NAMALWA (cell line): Measurements from ENCODE around the gene IL21R.
"Not testable (repeated sequence)": the region's sequence is repeated elsewhere in the genome, so short reads cannot be mapped to it uniquely, and the experiment has no call there.

Experiments
- DNase-seq: peaks from one replicate; pipeline ENCODE4 v3.0.0-alpha.2; 2015; ENCODE audit warnings: low spot score

Gene IL21R

DNA sequence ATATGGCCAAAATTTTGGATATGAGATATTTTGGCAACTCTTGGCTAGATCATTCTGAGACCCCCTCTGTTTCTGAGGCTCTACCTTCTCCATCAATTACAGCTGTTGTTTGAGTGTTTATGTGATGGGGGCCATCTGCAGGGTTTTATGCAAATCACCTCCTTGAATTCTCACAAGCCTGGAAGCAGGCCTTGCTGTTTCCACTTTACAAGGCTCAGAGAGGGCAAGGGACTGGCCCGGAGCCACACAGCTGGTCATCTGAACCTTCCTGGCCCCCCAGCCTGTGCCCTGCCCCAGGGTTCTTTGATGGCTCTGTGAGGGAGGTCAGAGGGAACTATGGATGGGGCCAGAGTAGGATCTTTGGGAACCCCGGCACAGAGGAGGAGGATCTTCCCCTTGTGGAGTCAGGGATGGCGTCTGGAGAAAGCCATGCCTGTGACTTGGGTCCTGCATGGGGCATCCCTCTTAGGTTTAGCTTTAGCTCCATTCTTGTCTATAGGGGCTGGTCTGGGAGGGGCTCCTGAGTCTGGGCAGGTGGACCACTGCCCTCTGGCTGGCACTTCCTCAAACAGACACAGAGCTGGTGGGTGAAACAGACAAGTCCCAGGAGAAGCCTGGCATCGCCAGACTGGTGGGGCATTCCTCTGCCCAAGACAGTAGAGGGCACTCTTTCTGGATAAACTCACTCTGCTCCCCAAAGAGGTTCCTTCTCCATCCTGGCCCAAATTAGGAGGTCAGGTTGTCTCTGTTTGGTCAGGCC, 26.2 kb downstream of the IL21R start:
- DNase-seq = peak; percentile 61

DNA sequence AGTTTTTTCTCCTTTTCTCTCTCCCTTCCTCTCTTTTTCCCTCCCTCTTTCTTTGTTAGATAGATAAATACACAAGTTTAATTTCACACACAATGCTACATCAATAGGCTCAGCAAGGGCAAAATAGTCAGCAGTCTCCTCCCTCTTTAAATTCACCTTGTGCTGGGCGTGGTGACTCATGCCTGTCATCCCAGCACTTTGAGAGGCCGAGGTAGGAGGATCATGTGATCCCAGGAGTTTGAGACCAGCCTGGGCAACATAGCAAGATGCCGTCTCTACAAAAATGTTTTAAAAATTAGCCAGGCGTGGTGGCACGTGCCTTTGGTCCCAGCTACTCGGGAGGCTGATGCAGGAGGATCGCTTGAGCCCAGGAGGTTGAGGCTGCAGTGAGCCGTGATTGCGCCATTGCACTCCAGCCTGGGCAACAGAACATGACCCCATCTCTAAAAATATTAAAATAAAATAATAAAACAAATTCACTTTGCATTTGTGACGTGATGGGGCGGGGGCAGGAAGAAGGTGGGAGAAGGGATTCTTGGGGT, 27.4 kb downstream of the IL21R start:
- DNase-seq = no peak

DNA sequence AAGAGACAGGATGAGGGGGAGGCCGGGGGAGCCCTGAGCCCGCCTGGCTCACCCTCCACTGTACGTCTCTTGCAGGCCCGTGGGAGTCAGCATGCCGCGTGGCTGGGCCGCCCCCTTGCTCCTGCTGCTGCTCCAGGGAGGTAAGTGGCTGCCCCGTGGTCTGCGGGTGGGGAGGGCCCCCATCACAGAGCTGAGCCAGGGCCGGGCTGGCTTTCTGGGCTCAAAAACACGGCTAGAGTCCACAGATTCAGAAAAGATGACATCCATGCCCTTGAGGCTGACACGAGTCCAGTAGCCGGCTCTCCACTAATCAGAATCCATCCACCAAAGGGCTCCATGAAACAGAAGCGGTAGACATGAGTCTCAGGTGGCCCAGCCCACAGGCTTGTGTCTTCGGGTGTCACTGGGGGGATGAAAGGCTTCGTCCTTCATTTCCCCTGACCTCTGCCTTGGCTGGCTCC, 28.0 kb downstream of the IL21R start:
- DNase-seq = no peak

DNA sequence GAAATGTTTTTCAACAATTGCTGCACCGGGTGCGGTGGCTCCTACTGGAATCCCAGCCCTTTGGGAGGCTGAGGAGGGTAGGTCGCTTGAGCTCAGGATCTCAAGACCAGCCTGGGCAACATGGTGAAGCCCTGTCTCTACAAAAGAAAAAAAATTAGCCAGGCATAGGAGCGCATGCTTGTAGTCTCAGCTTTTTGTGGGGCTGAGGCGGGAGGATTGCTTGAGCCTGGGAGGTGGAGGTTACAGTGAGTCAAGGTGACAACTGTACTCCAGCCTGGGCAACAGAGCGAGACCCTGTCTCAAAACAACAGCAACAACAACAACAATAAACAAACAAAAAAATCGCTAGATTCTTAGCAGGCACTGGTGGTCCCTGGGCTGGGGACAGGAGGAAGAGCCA, 28.5 kb downstream of the IL21R start:
- DNase-seq = no peak

DNA sequence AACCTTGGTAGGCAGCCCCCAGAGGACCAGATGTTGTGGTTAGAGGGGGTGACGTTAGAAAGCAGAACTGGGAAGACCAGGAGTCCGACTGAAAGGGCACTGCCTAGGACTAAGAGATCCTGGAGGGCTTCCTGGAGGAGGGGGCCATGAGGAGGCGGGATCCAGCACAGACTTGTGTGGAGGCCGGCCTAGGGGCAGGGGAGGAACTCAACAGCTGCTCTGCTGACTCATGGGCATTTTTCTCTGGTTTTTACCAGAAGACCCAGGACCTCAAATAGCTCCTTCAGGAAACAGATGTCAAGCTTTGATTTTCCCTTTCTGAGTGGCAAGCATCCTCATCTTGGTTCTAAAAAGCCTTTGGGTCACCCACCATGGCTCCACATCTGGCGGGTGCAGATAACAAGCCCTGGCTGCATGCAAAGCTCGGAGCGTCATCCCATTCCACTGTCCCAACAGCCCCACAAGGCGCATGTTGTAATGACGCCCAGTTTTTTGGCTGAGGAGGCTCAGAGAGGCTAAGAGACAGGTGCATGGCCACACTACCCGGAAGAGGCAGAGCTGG, 29.0 kb downstream of the IL21R start:
- DNase-seq = peak; percentile 52

DNA sequence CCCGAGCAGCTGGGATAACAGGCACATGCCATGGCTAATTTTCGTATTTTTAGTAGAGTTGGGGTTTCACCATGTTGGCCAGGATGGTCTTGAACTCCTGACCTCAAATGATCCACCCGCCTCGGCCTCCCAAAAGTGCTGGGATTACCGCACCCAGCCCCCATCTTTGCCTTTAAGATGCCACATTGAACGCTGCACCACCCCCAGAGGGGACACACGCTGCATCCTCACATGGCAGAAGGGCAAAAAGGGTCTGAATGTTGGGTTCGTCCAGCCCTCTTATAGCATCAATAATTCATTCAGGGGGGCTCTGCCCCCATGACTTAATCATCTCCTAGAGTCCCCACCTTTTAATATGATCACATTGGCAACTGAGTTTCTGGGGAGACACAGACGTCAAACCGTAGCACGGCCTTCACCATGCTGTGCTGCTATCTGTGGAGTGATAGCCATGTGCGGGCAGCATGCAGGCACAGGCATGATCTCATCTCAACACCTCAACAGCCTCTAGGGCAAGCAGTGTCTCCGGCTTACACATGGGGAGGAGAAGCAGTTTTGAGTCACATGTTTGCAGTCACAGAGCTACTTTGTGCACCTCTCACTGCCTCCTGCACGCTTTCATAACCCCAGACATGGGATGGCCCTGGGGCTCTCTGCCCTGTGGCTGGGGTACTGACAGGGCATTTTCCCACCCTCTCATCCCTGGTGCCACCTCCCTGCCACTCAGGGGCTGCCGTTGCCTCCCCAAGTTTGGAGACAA, 30.0 kb downstream of the IL21R start:
- no peak for DNase-seq

DNA sequence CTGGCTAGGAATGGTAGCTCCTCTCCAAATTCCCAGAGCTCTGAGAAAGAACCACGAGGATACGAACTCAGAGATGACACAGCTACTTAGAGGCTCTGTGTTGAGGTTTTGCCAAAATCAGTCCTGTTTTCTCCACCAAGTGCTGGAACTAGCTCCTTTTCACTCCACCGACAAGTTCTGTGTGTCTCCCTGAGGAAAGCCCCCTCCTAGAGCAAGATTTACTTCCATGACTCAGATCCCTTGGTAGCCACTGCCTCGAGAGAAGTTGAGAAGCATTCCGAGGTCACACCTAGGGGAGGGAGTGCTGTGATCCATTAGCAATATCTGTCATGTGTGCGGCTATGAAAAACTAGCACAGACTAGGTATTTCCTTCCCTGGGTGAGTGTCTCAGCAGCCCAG, 30.6 kb downstream of the IL21R start:
- no peak for DNase-seq

DNA sequence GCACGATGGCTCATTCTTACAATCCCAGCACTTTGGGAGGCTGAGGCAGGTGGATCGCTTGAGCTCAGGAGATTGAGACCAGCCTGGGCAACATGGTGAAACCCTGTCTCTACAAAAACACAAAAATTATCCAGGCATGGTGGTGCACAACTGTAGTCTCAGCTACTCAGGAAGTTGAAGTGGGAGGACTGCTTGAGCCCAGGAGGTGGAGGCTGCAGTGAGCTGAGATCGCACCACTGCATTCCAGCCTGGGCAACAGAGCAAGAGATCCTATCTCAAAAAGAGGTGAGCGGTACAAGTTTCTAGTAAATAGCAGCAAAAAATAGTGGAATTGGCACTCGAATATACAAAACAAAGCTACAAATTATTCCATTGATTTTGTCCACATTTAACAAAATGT, 31.2 kb downstream of the IL21R start:
- not testable (repeated sequence) for DNase-seq

DNA sequence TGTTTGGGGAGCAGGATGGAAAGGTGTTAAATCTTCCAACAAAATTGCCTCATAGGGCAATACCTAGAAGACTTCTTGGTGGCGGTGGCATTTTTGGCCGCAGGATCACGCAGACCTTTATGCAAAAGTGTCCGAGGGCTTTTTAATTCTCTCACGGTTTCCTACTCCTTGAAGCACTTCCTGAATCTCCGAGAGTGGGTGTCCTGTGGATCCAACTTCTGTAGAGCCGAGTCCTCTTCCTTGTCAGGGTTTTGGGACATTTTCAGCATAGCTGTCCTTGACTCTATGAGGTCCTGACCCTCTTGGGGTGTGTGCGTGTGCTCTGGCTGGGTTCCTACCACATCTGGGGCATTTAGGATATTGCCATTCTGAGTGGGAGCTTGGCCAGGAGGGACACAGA, 31.7 kb downstream of the IL21R start:
- DNase-seq = no peak

DNA sequence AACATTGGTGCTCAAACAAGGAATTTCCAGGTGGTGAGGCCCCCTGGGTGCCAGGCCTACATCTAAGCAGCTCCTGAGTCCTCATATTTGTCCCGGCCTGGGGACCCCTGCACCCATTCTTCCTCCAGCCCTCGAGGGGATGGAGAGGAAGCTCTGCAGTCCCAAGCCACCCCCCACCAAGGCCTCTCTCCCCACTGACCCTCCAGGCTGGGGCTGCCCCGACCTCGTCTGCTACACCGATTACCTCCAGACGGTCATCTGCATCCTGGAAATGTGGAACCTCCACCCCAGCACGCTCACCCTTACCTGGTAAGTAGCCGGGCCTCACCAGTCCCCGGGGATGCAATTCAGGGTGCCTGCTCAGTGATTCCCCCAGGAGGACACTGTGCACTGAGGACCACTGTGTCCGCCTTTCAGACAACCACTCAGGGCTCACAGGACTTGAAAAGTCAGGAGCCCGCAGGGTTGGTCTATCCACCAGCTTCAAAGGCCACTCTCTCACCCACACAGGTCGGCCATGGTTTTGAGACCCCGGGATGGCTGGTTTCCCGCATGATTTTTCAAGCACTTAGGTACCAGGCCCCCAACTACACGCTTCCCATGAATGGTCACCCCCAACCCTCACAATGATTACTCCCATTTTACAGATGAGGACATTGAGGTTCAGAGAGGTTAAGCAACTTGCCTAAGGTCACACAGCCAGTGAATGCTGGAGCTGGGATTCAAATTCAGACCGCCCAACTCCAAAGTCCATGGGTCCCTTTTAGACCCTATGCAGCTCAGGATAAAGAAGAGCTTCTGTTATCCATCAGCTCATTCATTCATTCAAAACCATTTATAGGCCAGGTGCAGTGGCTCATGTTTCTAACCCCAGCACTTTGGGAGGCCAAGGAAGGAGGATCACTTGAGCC, 32.4 kb downstream of the IL21R start:
- no peak for DNase-seq

DNA sequence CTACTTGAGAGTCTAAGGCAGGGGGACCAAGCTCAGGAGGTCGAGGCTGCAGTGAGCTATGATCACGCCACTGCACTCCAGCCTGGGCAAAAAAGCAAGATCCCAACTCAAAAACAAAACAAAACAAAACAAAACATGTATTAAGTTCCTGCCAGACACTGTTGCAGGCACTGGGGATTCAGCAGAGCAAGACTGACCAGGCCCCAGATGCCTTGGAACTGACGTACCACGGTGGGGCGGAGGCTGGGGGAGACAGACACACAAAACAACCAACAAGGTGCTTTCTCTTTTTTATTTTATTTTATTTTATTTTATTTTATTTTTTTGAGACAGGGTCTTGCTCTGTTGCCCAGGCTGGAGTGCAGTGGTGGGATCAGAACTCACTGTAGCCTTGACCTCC, 33.2 kb downstream of the IL21R start:
- not testable (repeated sequence) for DNase-seq

DNA sequence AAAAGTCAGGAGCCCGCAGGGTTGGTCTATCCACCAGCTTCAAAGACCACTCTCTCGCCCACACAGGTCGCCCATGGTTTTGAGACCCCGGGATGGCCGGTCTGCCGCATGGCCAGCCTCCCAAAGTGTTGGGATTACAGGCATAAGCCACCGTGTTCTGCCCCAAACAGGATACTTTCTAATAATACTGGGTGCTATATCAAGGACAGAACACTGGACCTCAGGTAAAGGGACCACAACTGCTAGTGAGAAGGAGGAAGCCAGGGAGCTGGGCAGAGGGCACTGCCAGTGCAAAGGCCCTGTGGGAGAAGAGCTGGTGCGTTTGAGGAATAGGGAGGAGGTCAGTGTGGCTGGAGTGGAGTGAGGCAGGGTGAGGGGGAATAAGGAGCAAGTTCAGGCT, 34.1 kb downstream of the IL21R start:
- no peak for DNase-seq

DNA sequence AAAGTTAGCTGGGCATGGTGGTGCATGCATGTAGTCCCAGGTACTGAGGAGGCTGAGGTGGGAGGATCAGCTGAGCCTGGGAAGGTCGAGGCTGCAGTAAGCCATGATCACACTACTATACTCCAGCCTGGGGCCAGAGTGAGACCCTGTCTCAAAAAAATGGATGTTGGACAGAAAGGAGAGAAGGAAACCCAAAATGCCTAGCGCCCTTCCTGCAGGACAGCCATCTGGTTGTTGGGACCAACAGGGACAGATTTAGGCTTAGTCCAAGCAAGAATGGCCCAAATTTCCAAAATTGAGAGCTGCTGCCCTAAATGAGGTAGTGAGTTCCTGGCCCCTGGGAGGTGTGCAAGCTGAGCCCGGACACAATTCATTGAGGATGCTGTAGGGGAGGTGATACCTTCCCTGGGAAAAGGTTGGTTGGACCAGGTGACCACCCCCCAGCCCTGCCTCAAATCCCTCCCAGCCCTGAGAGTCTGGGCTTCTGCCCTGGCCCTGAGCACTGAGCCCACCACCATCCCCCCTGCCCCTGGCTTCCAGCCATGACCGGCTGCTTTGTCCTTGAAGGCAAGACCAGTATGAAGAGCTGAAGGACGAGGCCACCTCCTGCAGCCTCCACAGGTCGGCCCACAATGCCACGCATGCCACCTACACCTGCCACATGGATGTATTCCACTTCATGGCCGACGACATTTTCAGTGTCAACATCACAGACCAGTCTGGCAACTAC, 35.1 kb downstream of the IL21R start:
- no peak for DNase-seq

DNA sequence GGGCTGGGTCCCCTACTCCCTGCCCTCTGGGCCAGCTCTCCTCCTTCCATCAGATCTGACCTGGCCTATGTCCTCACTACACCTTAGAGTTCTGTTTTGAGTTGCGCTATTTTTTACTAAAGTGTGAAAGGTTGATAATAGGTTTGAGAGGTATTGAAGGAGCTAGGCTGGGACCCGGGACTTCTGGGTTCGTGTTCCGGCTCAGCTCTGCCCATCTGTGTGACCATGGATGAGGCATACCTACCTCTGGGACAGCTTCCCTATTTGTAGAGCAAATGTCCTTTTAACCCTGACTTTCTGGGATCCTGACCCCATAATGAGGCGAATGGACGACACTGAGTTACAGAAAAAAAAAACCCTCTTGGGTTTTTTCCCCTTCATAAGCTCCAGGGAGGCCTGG, 36.0 kb downstream of the IL21R start:
- DNase-seq = no peak

DNA sequence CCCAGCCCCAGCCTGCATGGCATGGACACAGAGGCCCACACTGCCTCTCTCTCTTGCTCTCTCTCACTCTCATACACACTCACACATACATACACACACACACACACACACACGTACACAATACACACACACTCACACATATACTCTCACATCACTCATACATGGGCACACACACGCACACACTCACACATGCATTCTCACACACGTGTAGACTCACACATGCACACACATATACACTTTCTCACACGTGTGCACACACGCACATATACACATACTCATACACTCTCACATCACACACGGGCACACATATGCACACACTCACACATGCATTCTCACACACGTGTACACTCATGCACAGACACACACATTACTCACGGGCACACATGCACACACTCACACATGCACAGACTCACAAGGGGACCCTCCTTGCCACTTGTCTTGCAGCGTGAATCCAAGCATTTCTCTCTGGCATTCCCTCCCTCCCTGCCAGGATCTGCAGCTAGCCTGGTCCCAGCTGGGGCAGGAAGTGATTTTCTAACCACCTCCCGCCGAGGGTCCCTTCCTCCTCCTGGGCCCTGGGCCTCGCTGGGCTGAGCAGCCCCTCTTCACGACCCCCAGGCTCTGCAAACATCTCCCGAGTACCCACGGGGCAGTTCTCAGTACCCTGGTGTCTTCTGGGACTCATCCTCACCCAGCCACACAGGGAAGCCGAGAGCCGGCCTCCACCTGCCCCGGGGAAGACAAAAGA, 37.5 kb downstream of the IL21R start:
- DNase-seq = no peak

DNA sequence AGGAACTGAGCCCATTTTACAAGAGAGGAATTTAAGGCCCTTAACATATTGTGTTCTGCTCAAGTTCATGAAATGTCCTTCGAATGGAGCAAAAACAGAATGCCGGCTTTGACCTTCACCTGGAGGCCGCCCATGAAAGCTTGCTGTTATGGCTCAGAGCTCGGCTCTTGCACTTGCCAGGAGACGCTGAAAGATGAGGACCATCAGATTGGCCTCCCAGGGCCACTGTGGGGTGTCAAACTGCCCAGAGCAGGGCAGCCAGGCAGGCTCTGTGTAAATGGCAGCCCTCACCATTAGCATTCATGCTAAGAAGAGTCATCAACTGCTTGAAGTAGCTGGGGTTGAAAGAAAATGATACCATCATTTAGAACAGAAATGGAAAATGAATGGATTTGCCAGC, 39.3 kb downstream of the IL21R start:
- no peak for DNase-seq

DNA sequence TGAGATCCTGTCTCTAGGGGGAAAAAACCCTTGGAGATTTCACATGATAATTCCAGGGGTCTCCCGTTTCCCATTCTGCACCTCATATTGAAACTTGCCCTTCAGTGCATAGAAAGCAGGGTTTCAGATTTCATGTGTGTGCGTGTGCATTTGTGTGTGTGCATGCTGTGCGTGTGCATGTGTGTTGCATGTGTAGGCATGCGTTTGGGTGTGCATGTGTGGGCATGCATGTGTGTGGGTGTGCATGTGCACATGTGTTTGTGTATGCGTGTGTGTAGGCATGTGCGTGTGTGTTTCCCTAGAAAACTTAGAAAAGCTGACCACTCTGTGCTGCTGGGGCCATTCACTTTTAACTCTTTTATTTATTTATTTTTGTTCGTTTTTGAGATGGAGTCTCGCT, 40.0 kb downstream of the IL21R start:
- DNase-seq = no peak

DNA sequence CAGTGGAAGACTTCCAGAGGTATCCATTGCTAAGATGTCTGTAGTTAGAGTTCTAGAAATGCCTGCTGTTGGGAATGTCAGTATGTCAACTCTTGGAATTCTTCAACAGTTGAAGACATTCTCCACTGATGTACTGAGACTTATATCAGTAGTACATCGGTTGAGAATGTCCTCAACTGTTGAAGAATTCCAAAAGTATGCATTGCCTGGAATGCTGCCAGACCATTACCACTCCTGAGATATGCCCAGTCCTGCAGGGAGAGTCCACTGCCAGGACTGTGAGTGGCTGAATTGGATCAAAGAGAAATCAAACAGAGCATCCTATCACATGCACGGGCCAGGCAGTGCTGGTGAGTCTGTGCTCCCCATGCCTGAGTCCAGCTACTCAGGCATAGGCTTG, 42.0 kb downstream of the IL21R start:
- DNase-seq = no peak

DNA sequence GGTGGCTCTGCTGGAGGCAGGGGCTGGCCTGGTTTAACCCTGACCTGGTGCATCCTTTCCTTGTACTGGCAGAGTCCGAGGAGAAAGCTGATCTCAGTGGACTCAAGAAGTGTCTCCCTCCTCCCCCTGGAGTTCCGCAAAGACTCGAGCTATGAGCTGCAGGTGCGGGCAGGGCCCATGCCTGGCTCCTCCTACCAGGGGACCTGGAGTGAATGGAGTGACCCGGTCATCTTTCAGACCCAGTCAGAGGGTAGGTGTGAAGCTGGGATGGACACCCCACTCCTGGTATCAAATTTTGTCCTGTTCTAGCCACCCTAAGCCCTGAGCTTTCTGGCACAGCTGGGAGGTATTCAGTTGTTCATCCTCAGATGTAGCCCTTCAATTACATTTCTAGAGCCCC, 42.5 kb downstream of the IL21R start:
- no peak for DNase-seq

DNA sequence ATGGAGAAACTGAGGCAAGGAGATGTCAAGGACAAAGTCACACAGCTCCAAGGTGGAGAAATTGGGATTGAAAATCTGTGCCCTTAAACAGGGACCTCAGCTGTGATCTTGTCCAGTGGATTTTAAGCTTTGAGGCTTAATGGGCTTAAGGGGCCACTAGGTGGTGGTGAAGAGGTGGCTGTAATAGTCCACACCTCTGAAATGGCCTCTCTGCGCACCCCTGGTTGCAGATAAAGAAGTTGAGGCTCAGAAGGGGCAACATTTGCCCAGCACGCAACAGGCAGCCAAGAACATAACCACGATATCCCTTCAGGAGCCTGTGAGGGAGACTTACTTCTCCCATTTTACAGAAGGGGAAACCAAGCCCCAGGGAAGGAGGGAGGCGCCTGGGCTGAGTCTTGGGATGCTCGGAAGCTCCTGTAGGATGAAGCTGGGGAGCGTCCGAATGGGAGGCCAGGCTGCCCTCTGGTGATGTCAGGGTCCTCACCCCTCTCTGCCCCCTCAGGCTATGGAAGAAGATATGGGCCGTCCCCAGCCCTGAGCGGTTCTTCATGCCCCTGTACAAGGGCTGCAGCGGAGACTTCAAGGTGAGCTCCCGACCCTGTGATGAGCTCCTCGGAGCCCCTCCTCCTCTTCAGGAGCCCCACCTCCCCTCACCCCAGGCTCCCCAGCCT, 43.7 kb downstream of the IL21R start:
- DNase-seq = no peak
